Measurements from ENCODE around the gene FNBP1.

Gene FNBP1

GRCh38 chr9:130051855-130052254 lies 8.9 kb upstream of the FNBP1 start:
- H3K27ac ChIP-seq (ENCODE audit: low read depth, low read length): no peak overlapping the region
- peaks cover 8% of the 10 kb centered on the region for H3F3A ChIP-seq (ENCODE audit: control insufficient read depth, insufficient read depth)
- H4K20me1 ChIP-seq (ENCODE audit: control insufficient read depth, insufficient read depth, low read depth, low read length): no peaks in the 10 kb centered on the region
- H3K9me3 ChIP-seq (ENCODE audit: control insufficient read depth, insufficient read depth, low read length): no peaks in the 10 kb centered on the region
- H3K4me1 ChIP-seq (ENCODE audit: control insufficient read depth, low read length): peaks cover 44% of the 10 kb centered on the region
- H3K4me2 ChIP-seq (ENCODE audit: low read length): peak overlapping the region; percentile 88
- H3K4me3 ChIP-seq (ENCODE audit: low read length): peak overlapping the region; percentile 91
- H3K9me2 ChIP-seq (replicated peaks; ENCODE audit: control insufficient read depth, low read length): no peaks in the 10 kb centered on the region
- TF ChIP-seq EZH2phosphoT487 (IDR thresholded peaks at IDR 0.05; ENCODE audit: borderline replicate concordance, low read length) (no peak), CTCF (IDR thresholded peaks at IDR 0.05; ENCODE audit: low read depth, low read length, poor library complexity, severe bottlenecking) (no peak)
- H3K36me3 ChIP-seq (ENCODE audit: control insufficient read depth, low read length): peaks cover 5% of the 10 kb centered on the region; the same call in 1 of the 2 replicates
- H3K79me2 ChIP-seq (ENCODE audit: control insufficient read depth, low read length): peaks cover 51% of the 10 kb centered on the region
- no peaks in the 10 kb centered on the region for H3K27me3 ChIP-seq (ENCODE audit: control insufficient read depth, low read length)

DNA sequence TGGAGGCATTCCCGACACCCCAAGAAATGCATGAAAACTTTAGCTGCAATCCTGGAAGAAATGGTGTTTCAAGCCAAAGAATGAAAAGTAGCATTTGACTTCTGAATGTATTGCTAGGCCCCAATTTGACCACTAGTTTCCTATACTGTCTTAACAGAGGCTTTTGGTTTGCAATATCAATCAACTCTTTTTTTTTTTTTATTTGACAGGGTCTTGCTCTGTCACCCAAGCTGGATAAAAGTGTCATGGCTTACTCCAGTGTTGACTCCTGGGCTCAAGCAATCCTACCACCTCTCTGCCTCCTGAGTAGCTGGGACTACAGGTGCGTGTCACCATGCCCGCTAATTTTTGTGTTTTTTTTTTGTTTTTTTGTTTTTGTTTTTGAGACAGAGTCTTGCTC lies 7.5 kb upstream of the FNBP1 start:
- Histone ChIP-seq H3K4me3 (ENCODE audit: low read length) (no peak overlapping the region), H4K20me1 (ENCODE audit: control insufficient read depth, insufficient read depth, low read depth, low read length) (no peaks in the 10 kb centered on the region), H3F3A (ENCODE audit: control insufficient read depth, insufficient read depth) (peaks cover 17% of the 10 kb centered on the region), H3K4me2 (ENCODE audit: low read length) (no peak overlapping the region), H3K9me2 (replicated peaks; ENCODE audit: control insufficient read depth, low read length) (no peaks in the 10 kb centered on the region), H3K27ac (ENCODE audit: low read depth, low read length) (no peak overlapping the region), H3K79me2 (ENCODE audit: control insufficient read depth, low read length) (peaks cover 40% of the 10 kb centered on the region), H3K9me3 (ENCODE audit: control insufficient read depth, insufficient read depth, low read length) (no peaks in the 10 kb centered on the region), H3K27me3 (ENCODE audit: control insufficient read depth, low read length) (no peaks in the 10 kb centered on the region), H3K4me1 (ENCODE audit: control insufficient read depth, low read length) (peaks cover 54% of the 10 kb centered on the region), H3K36me3 (ENCODE audit: control insufficient read depth, low read length) (peaks cover 5% of the 10 kb centered on the region; the same call in 1 of the 2 replicates)
- TF ChIP-seq CTCF (IDR thresholded peaks at IDR 0.05; ENCODE audit: low read depth, low read length, poor library complexity, severe bottlenecking) (no peak), EZH2phosphoT487 (IDR thresholded peaks at IDR 0.05; ENCODE audit: borderline replicate concordance, low read length) (no peak)

DNA sequence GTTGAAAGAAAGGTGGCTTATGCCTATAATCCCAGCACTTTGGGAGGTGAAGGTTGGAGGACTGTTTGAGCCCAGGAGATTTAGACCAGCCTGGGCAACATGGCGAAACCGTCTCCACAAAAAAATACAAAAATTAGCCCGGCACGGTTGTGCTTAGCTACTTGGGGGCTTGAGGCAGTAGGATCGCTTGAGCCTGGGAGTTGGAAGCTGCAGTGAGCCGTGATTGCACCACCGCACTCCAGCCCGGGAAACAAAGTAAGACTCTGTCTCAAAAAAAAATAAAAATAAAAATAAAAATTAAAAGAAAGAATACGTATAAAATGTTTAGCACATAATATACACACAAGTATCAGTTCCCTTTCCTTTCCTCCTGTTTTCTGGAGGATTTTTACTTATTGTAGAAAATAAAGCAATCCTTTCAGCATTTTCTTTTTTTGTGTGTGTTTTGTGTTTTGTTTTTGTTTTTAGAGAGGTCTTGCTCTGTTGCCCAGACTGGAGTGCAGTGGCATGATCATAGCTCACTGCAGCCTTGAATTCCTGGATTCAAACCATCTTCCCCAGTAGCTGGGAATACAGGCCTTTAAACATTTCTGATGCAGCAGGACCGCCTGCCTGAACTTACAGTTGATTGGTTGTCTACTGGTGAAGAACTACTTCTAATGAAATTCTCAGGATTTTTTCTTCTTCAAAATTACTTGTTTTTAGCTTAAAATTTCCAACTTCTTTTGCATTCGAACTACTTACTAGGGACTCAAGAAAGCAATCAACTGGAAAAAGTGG lies 6.6 kb upstream of the FNBP1 start:
- no peaks in the 10 kb centered on the region for H3K9me2 ChIP-seq (replicated peaks; ENCODE audit: control insufficient read depth, low read length)
- H3K9me3 ChIP-seq (ENCODE audit: control insufficient read depth, insufficient read depth, low read length): no peaks in the 10 kb centered on the region
- peaks cover 5% of the 10 kb centered on the region; the same call in 1 of the 2 replicates for H3K36me3 ChIP-seq (ENCODE audit: control insufficient read depth, low read length)
- peaks cover 25% of the 10 kb centered on the region for H3F3A ChIP-seq (ENCODE audit: control insufficient read depth, insufficient read depth)
- H3K27me3 ChIP-seq (ENCODE audit: control insufficient read depth, low read length): no peaks in the 10 kb centered on the region
- no peak for TF ChIP-seq CTCF (IDR thresholded peaks at IDR 0.05; ENCODE audit: low read depth, low read length, poor library complexity, severe bottlenecking)
- no peak overlapping the region for H3K4me3 ChIP-seq (ENCODE audit: low read length)
- H3K4me2 ChIP-seq (ENCODE audit: low read length): no peak overlapping the region
- H3K4me1 ChIP-seq (ENCODE audit: control insufficient read depth, low read length): peaks cover 56% of the 10 kb centered on the region
- H3K79me2 ChIP-seq (ENCODE audit: control insufficient read depth, low read length): peaks cover 32% of the 10 kb centered on the region
- H3K27ac ChIP-seq (ENCODE audit: low read depth, low read length): no peak overlapping the region
- no peaks in the 10 kb centered on the region for H4K20me1 ChIP-seq (ENCODE audit: control insufficient read depth, insufficient read depth, low read depth, low read length)

All from DOHH2 (cell line).